ENCODE results near the gene MBTPS2.

MBTPS2 gene

GRCh38 chrX:21912220-21912619, 72.8 kb downstream of the MBTPS2 start:
- H3K36me3 Mint-ChIP-seq (ENCODE audit: low read depth) = no peaks in the 10 kb centered on the region
- H3K9me3 Mint-ChIP-seq = no peaks in the 10 kb centered on the region
- H3K27me3 Mint-ChIP-seq (ENCODE audit: low read depth) = no peaks in the 10 kb centered on the region
- peaks cover 8% of the 10 kb centered on the region for H3K4me1 Mint-ChIP-seq
- H3K4me3 Mint-ChIP-seq = no peak overlapping the region
- no peak for TF ChIP-seq CTCF (IDR thresholded peaks at IDR 0.05; ENCODE audit: unreplicated experiment in 3 of 3)
- no peak overlapping the region for H3K27ac Mint-ChIP-seq

- no peak overlapping the region for H3K4me3 Mint-ChIP-seq
- no peak for TF ChIP-seq CTCF (IDR thresholded peaks at IDR 0.05; ENCODE audit: unreplicated experiment in 3 of 3)
- peaks cover 2% of the 10 kb centered on the region for H3K9me3 Mint-ChIP-seq
- H3K27me3 Mint-ChIP-seq (ENCODE audit: low read depth) = no peaks in the 10 kb centered on the region
- H3K36me3 Mint-ChIP-seq (ENCODE audit: low read depth) = no peaks in the 10 kb centered on the region
- no peak overlapping the region for H3K27ac Mint-ChIP-seq
- no peaks in the 10 kb centered on the region for H3K4me1 Mint-ChIP-seq
These were observed 73.6 kb downstream of the MBTPS2 start for GRCh38 chrX:21912989-21913388.

DNA sequence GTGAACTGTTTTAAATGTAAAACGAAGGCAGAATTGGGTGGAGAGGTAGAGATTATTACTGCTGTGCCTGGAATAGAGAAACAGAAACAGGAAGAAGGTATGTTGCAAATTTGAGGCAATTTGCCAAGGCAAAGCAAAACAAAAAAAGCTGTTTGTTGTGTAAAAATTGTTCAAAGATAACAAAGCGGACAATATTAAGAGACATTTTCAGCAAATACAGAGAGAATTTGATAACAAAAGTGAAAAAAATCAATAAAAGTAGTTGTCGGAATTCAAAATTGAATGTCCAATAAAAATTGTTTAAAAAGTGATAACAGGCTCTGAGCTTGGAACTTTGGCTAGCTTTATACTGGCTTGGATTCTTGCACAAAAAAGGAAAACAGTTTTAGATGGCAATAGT, 86.7 kb downstream of the MBTPS2 start:
- TF ChIP-seq CTCF (IDR thresholded peaks at IDR 0.05; ENCODE audit: unreplicated experiment in 3 of 3) = no peak
- Mint-ChIP-seq H3K36me3 (ENCODE audit: low read depth) (no peaks in the 10 kb centered on the region), H3K27ac (no peak overlapping the region), H3K4me3 (no peak overlapping the region), H3K9me3 (no peaks in the 10 kb centered on the region), H3K27me3 (ENCODE audit: low read depth) (no peaks in the 10 kb centered on the region), H3K4me1 (peaks cover 6% of the 10 kb centered on the region)

- Mint-ChIP-seq H3K27ac (peak overlapping the region in 2 of 3 experiments; percentile 30 to 64), H3K36me3 (ENCODE audit: low read depth) (no peaks in the 10 kb centered on the region), H3K4me3 (no peak overlapping the region), H3K9me3 (no peaks in the 10 kb centered on the region), H3K4me1 (peaks cover 6% of the 10 kb centered on the region), H3K27me3 (ENCODE audit: low read depth) (no peaks in the 10 kb centered on the region)
- TF ChIP-seq CTCF (IDR thresholded peaks at IDR 0.05; ENCODE audit: unreplicated experiment in 3 of 3) = no peak
These were observed 87.3 kb downstream of the MBTPS2 start for GRCh38 chrX:21926527-21927278.

DNA sequence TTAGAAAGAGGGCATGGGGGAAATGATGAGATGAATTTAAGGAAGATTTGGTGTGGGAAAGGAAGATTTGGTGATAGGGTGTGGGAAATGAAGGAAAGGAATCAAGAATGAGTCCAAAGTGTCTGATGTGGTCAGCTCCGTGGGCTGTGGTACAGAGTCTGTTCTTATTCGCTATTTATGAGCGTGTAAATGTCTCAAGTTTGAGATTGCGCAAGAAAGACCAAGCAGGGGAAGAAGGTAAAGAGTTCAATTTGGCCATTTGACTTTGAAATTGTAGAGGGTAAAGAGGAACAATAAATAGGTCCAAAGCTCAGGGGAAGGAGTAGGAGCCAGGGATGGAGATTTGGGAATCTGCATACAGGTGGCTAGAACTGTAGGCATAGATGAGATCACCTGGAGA, 89.8 kb downstream of the MBTPS2 start:
- H3K4me1 Mint-ChIP-seq = peaks cover 16% of the 10 kb centered on the region
- no peak for TF ChIP-seq CTCF (IDR thresholded peaks at IDR 0.05; ENCODE audit: unreplicated experiment in 3 of 3)
- no peaks in the 10 kb centered on the region for H3K36me3 Mint-ChIP-seq (ENCODE audit: low read depth)
- no peaks in the 10 kb centered on the region for H3K9me3 Mint-ChIP-seq
- no peaks in the 10 kb centered on the region for H3K27me3 Mint-ChIP-seq (ENCODE audit: low read depth)
- no peak overlapping the region for H3K4me3 Mint-ChIP-seq
- no peak overlapping the region for H3K27ac Mint-ChIP-seq

DNA sequence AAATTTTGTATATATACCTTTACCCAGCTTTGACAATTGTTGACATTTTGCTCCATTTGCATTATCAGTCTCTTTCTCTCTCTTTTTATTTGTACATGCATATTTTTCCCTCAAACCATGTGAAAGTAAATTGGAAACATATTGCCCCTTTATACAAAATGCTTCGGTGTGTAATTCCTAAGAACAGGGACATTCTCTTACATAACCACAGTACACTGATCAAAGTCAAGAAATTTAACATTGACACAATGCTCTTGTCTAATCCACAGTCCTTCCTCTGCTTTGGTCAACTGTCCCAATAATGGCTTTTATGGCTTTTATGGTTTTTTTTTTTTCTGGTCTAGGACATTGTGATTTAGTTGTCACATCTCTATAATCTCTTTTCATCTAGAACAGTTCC, 91.6 kb downstream of the MBTPS2 start:
- Mint-ChIP-seq H3K4me1 (peaks cover 16% of the 10 kb centered on the region), H3K36me3 (ENCODE audit: low read depth) (no peaks in the 10 kb centered on the region), H3K27ac (no peak overlapping the region), H3K9me3 (no peaks in the 10 kb centered on the region), H3K27me3 (ENCODE audit: low read depth) (no peaks in the 10 kb centered on the region), H3K4me3 (no peak overlapping the region)
- TF ChIP-seq CTCF (IDR thresholded peaks at IDR 0.05; ENCODE audit: unreplicated experiment in 3 of 3) = no peak

Data from nephron (organoid).